ENCODE results near the gene LIN37.

LIN37 gene

GRCh38 chr19:35748106-35749020 is at the start of gene LIN37:
TSS of gene LIN37 (plus strand) at chr19:35748576. CDS start at chr19:35748725, 149 bp downstream.
- DNase-seq (ENCODE audit: low read depth in 2 of 2, low spot score in 1 of 2): peak; percentile 98

GRCh38 chr19:35702223-35703012 is 46.0 kb upstream of the LIN37 start:
- peak; percentile 82 to 86 for DNase-seq (ENCODE audit: low read depth in 2 of 2, low spot score in 1 of 2)

DNA sequence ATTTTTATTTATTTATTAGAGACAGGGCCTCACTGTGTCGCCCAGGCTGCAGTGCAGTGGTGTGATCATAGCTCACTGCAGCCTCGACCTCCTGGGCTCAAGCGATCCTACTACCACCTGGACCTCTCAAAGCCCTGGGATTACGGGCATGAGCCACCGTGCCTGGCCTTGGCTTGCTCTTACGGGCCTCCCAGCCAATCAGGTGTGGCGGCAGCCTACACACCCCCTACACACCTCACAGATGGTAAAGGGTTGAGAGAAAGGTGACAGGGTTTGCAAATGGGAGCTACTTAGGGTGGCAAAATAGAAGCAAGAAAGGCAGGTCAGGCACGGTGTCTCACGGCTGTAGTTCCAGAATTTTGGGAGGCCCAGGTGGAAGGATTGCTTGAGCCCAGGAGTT is 45.0 kb upstream of the LIN37 start:
- no peak for DNase-seq (ENCODE audit: low read depth in 2 of 2, low spot score in 1 of 2)

DNA sequence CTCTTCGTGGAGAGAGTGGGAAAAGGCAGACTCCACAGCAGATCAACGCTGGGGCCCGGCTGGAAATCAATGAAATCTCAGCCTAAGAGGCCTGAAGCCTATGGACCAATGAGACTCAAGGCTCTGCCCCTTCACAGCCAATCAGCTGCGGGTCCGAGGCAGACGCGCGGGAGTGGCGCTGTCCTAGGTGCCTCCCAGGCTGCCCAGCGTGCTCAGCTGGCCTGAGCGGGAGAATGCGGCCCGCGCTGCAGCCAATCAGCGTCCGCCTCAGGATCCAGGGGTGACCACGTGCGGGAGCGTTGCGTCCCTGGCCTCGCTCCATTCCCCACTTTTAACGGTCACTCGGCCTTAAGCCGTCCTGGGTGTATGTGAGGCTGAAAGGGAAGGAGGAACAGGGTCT is 44.2 kb upstream of the LIN37 start, which contains the start of gene ZBTB32:
TSS of gene ZBTB32 (plus strand) at position 341 of the 400 bp plus-strand sequence. CDS start 10,069 bp downstream, outside the sequence.
- no peak for DNase-seq (ENCODE audit: low read depth in 2 of 2, low spot score in 1 of 2)

DNA sequence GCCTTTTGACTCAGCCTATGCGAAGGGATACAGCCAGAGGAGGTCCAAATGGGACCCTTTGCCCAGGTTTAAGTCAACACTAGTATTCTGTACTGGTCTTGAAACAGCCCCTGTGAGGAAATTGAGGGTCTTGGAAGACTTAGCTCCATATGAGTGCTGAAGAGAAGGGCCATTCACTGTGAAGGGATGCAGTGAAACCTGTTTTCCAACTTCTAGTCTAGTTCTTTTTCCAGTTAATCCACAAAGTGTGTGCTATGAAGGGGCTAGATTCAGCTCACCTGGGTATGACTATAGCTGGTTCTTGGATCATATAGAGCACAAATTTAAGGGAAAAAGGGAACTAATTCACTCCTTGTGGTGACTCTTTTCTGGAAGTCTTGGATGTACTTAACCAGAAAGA is 40.0 kb upstream of the LIN37 start:
- no peak for DNase-seq (ENCODE audit: low read depth in 2 of 2, low spot score in 1 of 2)

DNA sequence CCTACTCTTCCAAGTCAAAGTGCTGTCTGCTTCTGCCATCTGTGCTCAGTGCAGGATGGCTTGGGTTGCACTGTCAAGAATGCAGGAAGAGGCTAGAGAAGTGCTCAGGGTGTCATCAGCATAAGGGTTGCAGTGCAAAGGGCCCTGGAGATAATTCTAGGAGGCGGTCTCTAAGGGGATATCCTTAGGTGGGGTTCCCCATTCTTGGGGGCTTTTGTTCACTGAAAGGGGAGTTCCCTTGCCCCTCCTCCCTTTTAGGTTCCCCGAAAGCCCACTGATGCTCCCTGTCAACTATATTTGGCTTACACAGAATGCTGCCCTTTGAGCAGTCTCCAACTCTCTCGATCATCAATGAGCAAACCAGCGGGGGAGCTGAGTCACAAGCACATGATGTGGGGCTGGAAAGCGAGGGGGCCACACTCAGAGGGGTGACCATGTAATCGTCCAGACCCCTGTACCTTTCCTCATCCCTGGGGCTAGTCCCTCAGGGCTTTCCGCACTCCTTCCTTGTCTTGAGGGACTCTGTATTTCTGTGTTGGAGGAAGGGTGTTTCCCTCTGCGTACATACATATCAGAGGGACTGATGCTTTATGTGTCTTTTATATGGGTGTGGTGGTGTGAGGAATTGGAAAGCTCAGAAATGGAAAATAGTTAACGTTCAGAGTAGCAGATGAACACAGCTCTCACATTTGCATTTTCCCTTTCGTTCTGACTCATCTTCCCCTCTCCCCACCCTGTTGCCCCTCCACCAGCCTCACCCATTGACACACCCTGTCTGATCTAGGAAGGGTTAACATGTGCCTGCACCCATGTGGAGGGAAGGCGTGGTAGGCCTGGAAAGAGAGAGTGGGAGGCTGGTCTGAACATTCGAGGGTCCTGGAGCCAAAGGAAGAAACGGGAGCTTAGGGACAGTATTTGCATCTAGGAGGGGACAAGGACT is 37.3 kb upstream of the LIN37 start:
- no peak for DNase-seq (ENCODE audit: low read depth in 2 of 2, low spot score in 1 of 2)

DNA sequence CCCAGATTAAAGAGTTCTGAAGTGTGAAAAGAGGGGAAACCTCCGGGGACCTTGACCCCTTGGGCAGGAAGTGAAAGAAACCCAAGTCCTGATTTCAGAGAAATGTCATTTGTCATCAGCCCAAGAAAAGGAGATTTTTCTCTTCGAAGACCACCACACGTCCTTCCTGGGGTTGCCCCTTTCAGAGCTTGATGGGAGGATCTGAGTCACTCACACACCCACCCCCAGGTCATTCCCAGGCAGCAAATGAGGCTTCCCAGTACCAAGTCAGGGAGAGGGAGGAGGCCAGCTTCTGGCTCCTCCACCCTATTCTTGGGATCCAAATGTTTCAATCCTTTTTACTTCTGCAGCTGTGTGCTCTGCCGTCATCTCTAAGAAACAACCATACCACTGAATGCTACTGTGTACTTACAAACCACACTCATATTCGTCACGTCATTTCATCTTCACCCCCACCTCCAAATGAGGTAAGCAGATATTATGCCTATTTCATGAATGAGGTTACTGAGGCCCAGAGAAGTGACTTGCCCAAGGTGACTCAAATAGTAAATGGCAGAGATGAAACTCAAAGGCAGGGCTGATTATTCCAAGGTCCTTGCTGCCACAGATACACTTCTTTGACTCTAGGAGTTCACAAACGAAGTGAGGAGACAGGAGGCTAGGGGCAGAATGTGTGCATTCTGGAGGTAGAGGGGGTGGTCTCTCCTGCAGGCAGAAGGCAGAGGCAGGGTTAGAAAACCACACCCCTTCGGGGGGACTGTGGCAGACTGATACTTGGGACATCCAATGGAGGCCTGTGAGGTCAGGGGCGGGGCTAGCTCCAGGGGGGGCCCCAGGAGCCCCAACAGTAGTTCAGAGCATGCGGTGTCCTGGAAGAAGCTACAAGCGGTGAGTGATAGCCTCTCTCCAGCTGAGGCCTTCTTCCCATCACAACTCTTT is 35.5 kb upstream of the LIN37 start:
- DNase-seq (ENCODE audit: low read depth in 2 of 2, low spot score in 1 of 2): no peak

DNA sequence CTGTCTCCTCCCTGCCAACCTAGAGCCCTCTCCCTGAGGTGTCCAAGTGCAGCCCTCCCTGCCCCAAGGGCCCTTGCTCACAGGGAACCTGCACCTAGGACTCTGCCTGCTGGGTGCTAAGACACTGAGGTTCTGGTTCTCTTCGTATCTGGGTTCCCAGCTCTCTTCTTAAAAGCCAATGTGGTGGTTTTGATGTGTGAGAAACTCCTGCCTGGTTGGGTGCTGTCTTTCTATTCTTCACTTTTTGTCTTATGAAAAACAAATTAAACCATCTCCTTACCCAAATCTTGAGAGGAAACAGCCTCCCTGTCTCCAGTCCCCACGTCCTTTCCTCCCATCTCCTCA is 34.9 kb upstream of the LIN37 start:
- no peak for DNase-seq (ENCODE audit: low read depth in 2 of 2, low spot score in 1 of 2)

GRCh38 chr19:35713904-35714495 is 34.4 kb upstream of the LIN37 start:
- DNase-seq (ENCODE audit: low read depth in 2 of 2, low spot score in 1 of 2): no peak

- no peak for DNase-seq (ENCODE audit: low read depth in 2 of 2, low spot score in 1 of 2)
Observed at GRCh38 chr19:35714601-35715354, 33.6 kb upstream of the LIN37 start.

DNA sequence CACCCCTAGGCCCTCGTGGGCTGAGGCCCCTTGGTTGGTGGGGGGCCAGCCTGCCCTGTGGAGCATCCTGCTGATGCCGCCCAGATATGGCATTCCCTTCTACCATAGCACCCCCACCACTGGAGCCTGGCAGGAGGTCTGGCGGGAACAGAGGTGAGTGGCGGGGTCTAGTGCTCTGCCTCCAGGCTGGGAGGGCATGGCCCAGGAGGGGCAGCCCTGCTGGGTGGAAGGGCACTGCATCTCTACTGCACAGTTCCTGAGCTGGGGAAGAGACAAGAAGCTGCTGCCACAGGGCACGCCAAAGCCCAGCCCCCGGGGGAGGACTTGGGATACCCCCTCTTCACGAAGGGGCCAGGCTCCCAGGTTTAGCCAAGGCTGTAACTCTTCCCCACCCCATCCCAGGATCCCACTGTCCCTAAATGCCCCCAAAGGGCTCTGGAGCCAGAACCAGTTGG is 33.0 kb upstream of the LIN37 start:
- DNase-seq (ENCODE audit: low read depth in 2 of 2, low spot score in 1 of 2): no peak

GRCh38 chr19:35715981-35716800 is 32.2 kb upstream of the LIN37 start:
- no peak for DNase-seq (ENCODE audit: low read depth in 2 of 2, low spot score in 1 of 2)

DNA sequence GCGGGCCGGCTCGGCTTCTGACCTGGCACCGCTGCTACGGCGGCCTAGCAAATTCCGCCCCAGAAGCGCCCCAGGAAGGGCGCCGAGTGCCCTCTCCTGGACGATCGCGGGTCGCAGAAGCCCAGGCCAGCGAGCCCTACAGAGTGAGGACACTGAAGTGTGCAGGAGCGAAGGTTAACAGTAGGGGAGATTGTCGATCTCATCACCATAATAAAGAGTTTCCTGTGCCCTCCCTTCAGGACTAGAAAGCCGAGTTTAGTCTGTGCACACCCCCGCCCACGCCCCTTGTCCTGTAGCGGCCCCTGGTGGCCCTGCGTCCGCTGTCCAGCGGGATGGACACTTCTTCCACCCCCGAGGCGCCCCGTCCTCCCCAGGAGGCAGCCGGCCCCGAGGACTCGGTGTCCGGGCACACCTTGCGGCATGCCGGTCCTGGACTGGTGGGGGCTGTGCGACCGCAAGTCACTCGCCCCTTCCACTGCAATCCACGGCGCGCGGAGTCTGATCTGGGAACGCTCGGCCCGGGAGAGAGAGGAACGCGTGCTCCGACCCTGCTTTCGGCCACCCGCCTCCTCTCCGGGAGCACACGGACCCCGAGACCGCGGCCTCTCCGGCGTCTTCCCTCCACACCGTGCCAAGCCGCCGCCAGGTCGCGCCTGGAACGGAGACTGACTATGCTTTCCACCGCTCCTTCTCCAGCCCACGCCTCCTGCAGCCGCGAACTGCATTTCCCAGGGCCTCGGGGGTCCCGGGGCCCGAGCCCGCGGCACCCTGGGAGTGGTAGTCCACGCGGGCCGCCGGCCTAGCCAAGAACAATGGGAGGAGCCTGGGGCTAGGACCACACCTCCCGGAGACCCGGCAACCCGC is 31.3 kb upstream of the LIN37 start:
- DNase-seq (ENCODE audit: low read depth in 2 of 2, low spot score in 1 of 2): peak; percentile 83 to 96

GRCh38 chr19:35717665-35718344 is 30.6 kb upstream of the LIN37 start, which contains the start of gene KMT2B:
TSS of gene KMT2B (plus strand) at chr19:35718003. CDS start at chr19:35718019, 16 bp downstream.
- DNase-seq (ENCODE audit: low read depth in 2 of 2, low spot score in 1 of 2): no peak

DNA sequence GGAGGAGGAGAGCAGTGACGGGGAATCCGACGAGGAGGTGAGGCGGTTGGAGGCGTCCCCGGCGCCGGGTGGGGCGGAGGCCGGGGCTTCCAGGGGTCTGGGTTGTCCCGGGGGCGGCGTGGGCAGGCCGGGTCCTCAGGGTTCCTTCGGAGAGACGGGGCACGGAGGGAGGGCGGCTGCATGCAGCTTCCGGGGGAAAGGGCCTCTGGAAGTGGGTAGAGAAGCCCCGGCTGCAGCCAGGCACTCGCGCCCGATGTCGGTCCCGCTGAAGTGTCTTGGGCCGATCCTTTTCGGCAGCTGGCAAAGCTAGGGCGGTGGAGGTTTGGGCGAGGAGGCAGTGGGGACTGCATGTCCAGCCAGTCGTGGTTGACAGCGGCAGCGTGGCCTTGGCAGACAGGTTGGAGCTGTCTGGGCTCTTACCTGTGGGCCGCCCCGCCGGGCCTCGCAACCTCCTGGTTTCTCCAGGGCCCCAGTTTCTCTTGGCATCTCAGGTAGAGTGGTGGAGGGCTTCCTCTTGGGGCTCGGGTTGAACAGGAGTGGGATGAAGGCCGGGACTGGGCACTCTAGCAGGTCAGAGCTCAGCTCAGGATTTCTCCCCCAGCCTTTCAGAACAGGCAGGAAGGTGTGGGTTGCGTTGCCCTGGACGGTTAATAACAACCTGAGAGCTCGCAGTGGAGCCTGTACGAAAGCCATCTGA is 29.9 kb upstream of the LIN37 start:
- DNase-seq (ENCODE audit: low read depth in 2 of 2, low spot score in 1 of 2): peak in 1 of 2 donors; percentile 57
